NT2/D1 (cell line): ENCODE data around the gene DISC1.

Experiments used
- SUZ12 ChIP-seq: IDR thresholded peaks from 2 replicates; pipeline ENCODE4 v1.6.1; 2011; ENCODE audit not compliant: insufficient read length, insufficient read depth; ENCODE audit errors: extremely low read depth
- ZNF274 ChIP-seq: IDR thresholded peaks from 2 replicates; pipeline ENCODE4 v1.6.1; 2011; ENCODE audit warnings: mild to moderate bottlenecking, low read depth, low read length

DNA sequence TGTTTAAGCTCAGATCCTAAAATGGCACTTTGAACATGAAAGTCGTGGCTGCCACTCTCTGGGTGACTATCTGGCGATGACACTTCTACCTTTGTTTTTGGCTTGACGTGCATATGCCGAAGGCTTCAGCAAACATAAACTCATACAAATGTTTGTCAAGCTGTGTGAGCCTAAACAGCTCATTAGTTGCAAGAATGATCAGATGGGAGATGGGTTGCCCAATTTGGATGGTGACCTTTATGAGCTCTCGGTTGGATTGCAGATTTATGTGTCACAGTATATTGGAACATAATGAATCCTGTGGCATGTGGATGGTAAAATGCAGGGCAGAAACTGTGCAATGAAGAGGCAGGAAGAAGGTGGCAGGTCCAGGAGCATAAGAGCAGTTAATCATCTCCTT is 229.3 kb downstream of the DISC1 start:
- TF ChIP-seq ZNF274 (no peak), SUZ12 (no peak)
